ELR (cell line): ENCODE measurements around the gene GALNT7.

ENCODE experiments used
- DNase-seq: peaks from one replicate; pipeline ENCODE4 v3.0.0-alpha.2; 2015; ENCODE audit warnings: low read depth

The GALNT7 gene

DNA sequence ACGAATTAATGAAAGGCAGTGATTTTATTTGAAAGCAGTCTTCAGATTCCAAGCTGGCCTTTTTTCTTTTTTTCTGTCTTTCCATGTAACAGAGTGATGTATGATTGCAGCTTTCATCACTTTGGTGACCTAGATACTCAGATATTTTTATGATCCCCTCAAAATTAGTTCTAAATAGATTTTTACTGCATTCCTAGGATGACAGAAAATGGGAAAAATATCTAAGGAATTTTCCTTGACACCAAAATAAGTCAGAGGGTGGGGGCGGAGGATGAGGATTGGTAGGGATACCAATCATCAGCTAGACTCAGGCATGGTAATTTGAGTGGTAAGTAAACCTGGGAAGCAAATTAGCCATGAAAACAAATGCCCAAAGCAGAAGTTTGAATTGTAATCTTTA, 177.5 kb downstream of the GALNT7 start:
- DNase-seq: peak; percentile 79

DNA sequence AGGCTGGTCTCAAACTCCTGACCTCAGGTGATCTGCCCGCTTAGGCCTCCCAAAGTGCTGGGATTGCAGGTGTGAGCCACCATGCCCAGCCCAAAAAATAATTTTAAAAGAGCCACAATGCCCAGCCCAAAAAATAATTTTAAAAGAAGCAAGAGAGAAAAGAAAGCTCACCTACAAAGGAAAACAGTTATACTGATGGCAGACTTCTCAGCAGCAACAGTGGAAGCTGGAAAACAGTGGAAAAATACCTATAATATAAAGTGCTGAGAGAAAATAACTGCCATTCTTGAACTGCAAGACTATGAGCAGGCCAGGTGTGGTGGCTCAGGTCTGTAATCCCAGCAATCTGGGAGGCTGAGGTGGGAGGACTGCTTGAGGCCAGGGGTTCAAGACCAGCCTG, 178.9 kb downstream of the GALNT7 start:
- no peak for DNase-seq

DNA sequence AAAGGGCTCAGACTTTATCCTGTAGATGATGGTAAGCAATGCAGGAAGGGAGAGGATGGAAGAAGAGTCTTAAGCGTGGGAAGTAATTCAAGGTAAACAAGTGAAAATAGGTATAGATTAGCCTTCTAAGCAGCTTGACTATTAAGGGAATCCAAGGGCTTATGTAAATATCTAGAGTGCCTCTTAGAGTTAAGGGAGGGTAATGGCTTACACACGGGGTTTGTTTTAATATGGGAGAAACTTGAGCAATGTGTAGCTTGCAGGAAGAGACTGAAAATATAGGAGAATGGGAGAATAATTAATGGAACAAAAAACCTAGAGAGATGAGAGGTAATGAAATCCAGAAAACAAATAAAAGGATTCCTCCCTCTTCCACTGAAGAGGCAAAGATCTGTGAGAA, 189.3 kb downstream of the GALNT7 start:
- DNase-seq: no peak

DNA sequence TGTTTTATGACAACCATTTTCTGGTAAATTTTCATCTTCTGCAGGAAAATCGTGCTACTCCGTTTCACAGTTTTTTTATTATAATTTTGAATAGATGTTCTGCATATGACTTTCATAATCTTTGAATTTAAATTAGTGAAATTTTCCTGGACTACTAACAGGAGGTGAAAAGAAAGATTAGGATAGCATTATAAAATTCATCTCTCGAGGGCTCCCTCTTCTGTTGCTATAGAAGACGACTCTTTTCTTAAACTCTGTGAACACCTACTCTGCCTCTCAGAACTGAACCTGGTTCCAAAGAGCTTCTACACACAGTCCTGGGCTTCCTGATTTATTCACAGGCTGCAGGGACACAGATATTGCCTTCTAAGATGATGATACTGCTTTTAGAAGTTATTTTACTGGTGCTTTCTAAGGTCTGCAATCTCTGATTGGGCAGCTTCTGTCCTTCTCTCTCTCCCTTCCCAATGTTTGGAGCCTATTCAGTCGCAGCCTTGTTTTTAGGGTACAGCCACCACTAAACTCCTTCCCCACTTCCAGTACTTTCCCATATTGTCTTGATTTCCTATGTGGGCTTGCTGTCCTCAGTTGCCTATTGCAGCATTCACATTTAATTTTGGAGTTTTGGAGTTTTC, 192.1 kb downstream of the GALNT7 start:
- peak; percentile 45 for DNase-seq

DNA sequence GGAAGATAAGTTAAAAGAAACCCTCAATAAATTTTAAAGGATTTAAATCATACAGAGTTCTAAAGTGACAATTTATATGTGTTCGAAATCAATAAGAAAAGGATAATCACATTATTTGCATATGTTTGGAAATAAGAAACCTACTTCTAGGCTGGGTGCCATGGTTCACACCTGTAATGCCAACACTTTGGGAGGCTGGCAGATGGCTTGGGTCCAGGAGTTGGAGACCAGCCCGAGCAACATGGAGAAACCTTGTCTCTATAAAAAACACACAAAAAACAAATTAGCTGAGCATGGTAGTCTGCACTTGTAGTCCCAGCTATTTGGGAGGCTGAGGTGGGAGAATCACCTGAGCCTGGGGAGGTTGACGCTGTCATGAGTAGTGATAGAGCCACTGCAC, 194.1 kb downstream of the GALNT7 start:
- DNase-seq: no peak

DNA sequence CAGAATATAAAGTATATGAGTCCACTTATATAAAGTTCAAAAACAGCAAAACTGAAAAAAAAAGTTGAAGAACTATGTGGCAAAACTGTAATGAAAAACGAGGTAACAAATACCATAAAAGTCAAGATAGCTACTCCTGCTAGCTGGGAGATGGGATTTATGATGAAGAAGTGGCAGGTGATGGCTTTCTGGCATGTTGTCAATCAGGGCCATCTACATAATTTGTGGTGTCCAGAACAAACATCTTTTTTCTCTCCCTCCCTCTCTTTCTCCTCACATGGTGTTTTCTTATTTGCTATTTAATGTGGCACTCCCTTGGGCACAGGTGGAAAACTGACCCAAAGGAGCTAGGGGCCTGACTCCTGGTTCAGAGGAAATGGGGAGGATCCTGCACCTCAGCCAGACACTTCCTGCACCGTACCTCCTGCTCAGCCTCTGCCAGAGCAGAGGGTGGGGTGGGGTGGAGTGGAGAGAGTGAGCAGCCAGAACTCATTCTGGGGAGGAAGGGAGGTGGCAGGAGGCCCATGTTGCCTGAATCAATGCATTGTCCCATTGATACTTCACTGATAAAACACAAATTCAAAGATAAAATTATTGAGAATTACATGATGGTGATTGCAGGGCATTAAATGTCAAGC, 196.9 kb downstream of the GALNT7 start:
- DNase-seq: no peak

DNA sequence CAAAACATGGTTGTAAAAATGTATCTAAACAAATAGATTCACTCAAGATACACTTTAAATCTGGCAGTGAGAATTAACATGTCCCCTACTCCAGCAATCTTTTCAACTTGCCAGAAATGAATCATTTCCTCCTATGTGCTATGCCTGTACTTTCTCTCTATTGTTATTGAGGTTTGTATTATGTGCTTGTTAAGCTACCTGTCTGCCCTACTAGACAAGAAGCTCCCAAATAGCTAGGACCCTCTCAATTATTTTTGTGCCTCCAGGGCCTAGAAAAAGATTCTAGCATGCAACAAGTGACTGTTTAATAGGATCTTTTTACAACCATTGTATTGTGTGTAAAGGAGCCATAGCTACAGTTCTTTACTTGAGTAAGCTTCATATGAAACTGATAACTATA, 198.7 kb downstream of the GALNT7 start:
- peak; percentile 44 for DNase-seq

DNA sequence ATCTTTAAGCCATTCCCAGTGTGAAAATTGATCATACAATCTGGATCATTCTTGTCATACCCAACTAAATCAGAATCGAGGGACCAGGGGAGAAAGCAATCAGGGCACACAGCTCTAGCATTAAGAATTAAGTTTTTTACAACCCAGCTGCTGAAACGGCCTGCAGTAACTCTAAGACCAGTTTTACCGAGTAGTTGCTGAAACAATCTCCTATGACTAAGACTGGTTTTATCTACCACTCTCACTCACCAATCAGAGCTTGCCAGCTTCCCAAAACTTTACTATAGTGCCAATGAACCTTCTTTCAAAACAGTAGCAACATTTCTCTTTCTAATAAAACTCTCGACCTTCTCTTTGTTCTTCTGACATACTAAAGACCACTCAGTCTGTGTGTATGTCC, 199.3 kb downstream of the GALNT7 start:
- DNase-seq: peak; percentile 29

DNA sequence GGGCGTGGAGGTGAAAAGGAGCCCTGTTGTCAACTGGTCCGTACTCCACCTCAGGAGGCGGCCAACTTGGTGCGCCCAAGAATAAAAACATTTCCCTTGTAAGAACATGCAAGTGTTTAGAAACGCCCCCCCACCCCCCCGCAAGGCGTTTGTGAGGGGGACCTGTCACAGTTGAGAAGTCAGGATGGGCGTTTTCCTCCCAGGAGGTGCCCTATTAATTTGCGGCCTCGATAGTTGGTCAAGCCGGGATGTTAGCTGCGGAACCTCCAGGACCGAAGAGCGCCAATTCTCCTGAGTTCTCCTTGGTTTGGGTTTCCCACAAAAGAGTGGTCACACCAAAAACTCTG, 201.5 kb downstream of the GALNT7 start:
- no peak for DNase-seq

DNA sequence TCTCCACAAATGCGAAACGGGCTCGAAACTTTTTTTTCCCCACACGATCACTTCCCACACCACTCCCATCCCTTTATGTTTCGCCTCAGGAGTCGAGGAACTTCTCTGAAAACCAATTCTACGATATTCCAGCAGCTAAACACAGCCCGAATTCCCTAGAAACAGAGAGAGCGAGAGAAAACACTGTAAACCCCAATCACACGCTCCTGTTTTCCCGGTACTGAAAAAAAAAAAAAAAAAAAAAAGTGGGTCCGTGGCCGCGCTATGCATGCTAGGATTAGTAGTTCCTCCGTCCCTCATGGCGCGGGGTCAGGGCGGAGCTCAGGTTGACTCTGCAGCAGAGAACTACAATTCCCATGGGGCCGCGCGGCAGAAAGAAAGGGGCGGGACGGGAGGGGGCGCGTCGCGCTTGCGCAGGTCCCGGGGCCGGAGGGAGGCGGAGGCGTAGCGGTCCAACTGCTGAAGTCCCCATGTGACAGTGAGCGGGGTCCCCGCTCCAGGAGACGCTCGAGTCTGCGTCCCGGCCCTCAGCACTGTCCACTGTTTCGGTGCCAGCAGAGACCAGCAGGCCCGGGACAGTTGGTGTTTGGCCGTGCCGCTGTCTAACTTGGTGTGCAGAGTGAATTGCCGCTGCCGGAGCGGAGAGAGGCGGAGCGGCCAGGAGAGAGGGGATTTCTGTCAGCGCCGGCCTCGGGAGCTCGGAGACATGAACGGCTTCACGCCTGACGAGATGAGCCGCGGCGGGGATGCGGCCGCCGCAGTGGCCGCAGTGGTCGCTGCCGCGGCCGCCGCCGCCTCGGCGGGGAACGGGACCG, 202.1 kb downstream of the GALNT7 start, which contains the start of gene SAP30:
TSS of gene SAP30 (plus strand) at position 478 of the 815 bp plus-strand sequence. CDS start at position 707, 229 bp downstream.
- DNase-seq: peak; percentile 97

DNA sequence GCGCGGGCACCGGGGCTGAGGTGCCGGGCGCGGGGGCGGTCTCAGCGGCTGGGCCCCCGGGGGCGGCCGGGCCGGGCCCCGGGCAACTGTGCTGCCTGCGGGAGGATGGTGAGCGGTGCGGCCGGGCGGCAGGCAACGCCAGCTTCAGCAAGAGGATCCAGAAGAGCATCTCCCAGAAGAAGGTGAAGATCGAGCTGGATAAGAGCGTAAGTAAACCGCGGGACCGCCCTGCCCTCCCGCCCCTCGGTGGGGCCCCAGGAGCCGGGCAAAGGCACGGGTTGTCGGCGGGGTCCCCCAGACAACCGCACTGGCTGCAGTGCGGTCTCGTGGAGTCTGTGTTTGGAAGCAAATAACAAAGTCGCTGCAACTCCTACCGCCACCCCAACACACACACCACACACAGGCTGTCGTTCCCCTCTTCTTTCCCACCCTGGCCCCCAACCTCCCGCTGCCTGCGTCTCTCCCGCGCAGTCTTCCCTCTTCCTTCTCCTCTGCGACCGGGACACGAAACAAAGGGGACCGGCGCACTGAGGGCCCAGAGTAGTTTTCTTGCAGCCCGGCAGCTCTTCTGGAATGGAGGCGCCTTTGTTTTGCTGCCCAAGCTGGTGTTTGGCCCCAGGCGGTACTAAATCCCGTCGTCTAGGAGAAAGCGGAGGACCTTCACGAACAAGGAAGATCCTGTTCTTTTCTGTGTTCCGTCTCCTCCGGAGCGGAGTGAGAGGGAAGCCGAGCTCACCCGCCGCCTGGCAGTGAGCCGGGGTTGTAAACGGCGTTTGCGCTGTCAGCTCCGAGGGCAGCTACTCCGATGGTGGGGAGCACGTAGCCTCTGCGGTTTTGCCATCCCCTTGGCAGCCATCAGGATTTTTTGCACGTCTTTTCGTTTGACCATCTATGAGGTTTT, 202.9 kb downstream of the GALNT7 start:
- DNase-seq: peak; percentile 77
